CD4-positive, alpha-beta T cell treated with Interleukin-17A for 4 hours (primary cell): ENCODE results near the gene SEC24D.

Source experiments
- DNase-seq: peaks from one replicate; pipeline ENCODE4 v3.0.0-alpha.2; 2020; ENCODE audit warnings: mixed read lengths

SEC24D gene

DNA sequence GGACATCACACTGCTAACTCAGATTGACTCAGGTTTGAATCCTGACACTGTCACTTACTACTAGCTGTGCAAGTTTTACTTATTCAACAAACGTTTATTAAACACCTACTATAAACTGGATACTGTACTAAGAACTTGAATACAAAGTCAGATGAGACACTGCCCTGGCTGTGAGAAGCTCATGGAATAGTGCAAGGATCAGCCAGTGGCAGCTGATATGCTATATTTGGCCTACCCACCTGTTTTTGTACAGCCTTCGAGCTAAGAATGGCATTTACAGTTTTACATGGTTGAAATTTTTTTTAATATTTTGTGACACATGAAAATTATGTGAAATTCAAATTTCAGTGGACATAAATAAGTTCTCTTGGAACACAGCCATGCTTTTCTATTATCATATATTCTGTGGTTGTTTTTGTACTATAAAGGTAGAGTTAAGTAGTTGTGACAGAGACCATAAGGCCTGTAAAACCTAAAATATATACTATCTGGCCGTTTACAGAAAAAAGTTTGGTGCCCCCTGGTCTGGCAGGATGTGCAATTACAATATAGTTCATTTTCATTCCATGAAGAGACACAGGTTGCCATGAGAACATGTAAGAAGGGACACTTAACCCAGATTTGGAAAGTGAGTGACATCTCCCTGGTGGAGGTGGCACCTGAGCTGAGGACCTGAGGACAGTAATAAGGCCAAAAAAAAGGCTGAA is 3.4 kb upstream of the SEC24D start:
- no peak for DNase-seq

DNA sequence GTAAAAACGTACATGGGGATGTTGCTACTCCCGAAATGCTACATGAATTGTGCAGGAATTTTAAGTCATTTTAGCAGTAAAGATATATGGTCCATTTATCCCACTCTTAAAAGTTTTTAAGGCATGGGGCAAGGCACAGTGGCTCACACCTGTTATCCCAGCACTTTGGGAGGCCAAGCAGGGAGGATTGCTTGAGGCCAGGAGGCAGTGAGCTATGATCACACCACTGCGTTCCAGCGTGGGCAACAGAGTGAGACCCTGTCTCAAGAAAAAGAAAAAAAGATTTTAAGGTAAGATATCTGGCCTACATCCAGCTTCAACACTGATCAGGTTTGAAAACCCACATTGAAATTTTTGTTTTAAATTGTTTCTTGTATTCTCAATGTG is 1.2 kb upstream of the SEC24D start:
- DNase-seq = no peak

DNA sequence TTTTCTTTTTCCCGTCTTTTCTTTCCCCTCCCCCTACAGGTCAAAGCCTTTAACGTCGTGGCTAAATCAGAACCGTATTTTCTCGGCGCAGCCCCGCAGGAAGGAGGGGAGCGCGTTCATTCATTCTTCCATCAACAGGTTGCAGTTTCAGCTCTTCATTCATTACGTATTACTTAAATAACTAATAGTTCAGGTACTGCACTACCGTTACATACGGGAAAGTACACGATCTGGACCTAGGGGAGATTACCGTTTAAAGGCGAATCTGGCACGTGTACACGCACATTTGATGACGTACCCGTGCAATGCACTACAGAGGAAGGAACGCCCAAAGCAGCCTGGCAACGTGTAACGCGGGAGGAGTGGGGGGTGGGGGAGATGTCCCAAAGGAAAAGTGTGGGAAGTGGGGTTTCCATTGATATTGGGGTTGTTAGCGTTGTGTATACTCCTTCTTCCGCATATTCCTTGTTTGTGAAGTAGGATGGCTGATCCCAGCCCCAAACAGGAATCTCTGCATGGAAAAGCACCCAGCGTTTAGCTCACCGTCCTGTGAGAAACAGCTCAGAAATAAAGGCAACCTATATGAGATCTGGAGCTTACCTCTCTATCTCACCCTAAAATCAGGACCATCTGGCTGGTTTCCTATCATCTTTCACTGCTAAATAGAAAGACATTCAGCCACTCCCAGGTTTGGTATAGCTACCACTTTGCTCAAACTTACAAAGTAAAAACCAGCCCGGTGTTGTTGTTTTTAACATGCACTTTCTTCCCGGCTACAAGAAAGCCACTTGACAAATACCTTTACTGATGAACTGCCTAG is 585 bp upstream of the SEC24D start:
- DNase-seq = peak; percentile 53

DNA sequence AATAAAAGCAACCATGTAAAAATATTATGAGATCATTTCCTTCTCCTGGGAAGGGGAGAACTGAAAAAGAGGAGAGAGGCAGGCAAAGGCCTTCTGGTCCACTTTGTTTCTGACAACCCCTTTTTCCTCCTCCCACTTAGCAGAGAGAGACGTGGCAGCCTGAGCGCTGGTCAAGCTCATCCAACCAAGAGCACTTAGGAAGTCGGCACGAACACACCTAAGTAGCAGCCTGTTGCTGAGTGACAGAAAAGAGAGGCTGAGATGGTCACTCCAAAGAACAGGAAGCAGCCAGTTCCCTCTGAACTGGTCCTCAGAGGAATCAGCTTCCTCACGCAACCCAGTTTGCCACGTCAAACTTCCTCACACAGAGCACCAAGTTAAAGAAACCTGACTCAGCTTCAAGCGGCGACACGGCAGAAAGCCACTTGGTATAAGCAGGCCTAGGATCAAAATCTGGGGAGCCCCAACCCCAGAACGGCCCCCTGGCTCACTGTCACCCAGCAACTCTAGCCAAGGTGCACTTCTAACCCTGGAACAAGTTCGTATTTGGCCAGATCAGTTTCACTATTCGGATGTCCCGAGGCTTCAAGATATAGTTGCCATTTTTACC is 861 bp downstream of the SEC24D start:
- DNase-seq = peak; percentile 60

DNA sequence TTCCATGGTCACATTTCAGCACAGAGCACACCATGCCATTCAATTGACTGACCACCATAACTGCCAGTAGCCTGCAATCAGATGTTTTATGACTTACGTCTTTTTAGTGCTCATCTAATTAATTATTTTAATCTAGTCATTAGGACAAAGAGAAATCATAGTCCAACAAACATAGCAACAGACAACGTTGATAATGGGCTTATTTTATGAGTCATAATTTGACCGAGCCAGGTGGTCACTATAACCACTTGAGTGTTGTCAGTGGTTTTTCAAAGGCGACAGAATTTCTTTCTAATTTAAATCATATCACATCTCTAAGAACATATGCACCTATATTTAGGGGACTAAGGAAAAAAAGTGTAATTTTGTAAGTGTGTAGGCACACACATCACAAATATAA is 1.9 kb downstream of the SEC24D start:
- no peak for DNase-seq

DNA sequence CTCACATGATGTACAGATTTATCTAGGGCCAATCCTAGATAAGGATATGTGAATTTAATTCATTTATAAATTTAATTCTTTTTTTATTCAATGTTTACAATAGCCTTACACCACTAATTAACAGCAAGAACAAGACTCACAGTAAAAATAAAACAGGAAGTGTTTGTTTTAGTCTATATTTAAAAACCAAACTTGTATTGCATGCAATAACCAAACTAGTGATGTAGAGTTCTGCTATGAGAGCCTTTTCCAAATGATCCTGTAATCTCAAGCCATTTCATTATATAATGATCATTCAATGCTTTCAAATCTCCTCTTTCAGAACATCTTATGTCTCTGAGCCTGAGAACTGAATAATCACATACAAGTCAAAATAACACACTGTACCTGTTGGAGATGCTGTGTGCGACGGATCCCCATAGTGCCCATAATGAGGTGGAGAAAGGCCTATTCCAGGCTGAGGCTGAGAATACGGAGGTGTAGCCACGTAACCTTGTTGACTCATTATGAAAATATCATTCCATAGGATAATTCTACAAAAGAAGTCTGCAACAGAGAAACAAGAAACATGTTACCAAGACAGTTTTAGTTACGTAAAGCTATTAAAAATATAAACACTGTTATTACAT is 2.6 kb downstream of the SEC24D start:
- DNase-seq = no peak

DNA sequence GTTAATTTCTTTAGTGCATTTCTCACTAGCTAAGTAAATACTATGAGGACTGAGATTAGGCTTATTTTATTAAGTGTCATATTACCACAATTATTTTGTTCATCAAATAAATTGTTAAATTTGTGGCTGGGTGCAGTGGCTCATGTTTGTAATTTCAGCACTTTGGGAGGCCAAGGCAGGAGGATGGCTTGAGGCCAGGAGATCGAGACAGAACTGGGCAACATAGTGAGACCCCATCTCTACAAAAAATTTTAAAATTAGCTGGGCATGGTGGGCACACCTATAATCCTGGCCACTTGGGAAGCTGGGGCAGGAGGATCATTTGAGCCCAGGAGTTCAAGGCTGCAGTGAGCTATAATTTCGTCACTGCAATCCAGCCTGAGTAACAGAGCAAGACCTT is 6.8 kb downstream of the SEC24D start:
- no peak for DNase-seq

DNA sequence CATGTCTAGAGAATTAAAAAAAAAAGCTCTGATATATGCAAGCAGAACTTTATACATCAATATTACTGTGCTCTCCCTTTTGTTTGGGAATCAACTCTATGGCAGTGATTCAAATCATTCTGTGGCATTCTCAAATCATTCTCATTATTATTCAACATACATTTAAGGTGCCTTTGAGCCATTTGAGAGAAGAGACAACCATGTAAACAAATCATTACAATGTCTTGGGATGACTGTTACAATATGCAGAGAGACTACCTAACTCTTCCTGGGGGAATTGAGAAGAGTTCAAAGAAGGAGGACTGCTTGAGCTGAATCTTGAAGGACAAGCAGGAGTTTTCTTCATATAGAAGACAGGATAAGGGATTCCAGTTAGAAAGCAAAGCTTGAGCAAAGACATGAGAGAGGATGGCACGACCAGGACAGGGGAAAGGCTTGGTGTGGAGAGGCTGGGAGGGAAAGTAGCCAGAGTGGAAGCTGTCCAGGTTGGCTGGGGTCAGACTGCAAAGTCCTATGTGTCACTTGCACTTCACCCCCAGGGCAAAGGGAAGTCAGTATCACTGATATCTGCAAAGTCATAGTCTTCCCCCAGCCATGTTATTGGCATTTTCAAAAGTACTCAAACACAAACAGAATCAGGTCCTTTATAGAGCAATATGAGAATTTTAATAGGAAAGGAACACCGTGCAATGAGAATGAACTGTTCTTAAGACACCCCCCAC is 9.0 kb downstream of the SEC24D start:
- no peak for DNase-seq

DNA sequence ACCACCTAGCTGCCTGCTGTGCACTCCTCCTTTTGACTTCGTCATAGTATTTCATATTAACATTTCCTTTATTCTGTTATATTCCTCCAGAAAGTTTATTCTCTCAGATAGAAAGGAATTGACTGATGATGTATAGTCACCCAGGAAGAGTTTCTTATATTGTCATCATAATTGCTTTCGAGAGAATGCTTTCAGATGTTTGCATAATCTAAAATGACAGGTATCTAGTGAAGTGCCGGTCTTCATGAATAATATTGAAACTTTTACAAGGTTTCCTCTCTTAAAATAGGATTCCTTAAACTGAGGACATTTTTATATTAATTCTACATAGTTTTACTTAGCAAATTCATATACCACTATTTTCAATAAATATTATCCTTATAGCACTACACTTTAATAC is 10.1 kb downstream of the SEC24D start:
- DNase-seq = no peak

DNA sequence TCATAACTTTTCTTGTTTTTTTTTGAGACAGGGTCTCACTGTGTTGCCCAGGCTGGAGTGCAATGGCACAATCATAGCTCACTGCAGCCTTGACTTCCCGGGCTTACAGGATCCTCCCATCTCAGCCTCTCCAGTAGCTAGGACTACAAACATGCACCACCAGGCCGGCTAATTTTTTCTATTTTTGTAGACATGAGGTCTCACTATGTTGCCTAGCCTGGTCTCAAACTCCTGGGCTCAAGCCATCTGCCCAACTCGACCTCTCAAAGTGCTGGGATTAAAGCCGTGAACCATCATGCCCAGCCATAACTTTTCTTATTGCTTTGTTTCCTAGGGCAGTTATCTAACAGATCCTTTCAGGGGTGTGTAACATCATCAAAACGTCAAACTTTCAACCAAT is 11.8 kb downstream of the SEC24D start:
- DNase-seq = no peak

DNA sequence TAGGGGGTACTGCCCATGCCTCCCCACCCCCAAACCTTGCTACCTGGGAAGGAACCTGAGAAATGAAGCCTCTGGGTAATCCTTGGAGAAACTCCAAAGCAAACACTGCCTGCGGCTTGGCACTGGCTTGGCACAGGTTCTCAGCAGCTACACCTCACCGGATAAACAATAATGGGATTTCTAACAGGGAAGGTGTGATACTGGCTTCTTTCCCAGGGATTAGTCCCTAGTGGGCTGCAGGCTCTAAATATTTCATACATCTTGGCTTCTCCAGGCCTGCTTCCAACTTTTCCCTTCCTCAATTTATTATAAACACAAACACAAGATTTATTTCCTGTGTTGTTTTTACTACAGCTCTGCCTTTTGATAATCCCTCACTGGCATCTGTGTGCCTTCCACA is 12.5 kb downstream of the SEC24D start:
- no peak for DNase-seq

DNA sequence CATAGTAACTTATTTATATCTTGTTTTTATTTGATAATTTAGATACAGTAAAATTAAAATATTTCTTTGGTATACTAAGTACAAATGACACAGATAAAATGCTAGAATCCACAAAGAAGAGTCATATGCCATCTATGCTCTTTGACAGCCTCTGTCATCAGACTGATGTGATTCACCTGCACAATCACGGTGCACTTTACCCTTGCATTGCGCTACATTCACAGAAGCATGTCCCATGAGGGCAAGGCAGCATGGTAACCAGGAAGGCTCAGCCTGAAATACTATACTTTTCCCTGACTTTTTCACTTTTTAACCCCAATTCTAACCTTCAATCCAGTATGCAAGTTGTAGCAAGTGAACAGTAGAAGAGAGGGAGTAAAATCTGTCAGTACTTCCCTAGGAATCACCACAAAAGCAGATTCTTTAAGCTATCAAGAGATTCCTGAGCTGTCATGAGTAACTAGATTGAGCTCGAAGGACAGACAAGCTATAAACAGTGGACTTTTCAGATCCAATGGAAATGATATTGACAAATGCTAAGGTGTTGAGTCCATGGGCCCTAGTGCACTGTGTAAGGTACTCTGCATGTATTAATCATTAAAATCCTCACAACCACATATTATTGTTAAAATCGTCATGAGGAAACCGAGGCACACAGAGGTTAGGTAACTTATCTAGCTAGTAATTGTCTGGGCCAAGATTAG is 14.2 kb downstream of the SEC24D start:
- DNase-seq = no peak

DNA sequence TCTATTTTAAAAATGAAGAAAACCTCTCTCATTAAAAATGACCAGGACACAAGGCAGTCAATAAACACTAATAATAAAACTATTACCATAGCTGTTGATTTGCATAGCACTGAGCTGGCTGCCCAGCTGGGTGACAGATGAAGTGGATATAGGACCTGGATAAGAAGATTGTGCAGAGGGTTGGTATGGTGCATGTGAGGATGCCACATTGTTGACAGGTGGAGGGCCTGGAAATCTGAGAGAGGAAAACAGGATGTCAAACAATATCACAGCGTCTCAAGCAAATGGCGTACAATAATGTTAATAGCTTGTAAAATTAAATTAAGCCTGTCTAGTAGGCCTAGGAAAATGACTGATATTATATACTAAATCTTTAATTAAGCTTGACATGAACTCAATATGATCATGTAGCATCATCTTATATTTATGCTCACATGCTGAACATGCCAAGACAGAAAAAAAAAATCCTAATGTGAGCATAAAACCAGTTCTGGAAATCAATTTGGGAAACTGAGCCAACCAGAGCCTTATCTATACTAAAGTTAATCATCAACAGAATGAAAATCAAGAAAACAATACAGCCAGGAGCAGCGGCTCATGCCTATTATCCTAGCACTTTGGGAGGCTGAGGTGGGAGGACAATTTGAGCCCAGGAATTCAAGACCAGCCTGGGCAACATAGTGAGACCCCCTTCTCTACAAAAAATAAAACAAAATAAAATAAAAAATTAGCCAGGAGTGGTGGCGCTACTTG is 18.6 kb downstream of the SEC24D start:
- DNase-seq = no peak

DNA sequence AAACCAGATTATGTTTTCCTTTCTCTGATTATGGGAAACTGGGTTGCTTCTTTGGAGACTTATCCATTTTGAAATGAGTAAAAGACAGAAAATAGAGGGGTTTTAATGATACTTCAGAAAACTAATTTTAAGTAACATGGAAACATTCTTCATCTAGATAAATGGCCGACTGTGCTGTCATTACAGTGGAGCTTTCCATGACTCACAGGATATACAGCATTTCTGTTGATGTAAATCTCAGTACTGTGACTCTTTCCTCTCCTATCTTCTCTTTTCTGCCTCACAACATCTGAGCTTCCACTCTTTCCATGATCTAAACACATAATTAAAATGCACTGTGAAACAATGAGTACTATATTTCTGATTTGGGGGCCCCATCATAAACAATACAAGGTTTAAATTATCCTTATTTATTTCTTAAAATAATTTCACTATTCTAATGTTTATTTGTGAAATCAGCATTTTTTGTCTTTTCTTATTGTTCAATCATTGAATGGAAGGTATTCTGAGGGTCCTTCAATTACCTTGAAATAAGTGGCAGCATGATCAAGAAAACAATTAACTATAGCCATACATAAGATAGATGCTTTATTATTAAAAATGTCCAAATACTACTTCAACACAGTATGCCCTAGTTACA is 19.3 kb downstream of the SEC24D start:
- no peak for DNase-seq

DNA sequence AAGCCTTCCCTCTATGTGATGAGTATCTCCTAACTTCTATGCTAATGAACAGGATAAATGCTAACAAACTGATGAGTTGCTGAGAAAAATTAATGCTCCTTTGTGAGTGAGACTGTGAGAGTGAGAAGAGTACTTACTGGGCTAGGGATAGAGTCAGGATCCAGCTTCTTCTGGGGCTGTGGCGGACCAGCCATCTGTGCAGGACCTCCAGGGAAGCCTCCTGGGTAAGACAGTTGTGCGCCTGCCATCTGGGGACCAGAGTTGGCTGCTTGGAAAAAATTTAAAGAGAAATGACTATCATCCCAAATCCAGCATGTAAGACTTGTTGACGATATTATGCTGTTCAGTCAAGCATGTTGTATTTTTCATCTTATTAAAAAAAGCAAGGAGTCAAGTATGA is 21.0 kb downstream of the SEC24D start:
- DNase-seq = no peak

DNA sequence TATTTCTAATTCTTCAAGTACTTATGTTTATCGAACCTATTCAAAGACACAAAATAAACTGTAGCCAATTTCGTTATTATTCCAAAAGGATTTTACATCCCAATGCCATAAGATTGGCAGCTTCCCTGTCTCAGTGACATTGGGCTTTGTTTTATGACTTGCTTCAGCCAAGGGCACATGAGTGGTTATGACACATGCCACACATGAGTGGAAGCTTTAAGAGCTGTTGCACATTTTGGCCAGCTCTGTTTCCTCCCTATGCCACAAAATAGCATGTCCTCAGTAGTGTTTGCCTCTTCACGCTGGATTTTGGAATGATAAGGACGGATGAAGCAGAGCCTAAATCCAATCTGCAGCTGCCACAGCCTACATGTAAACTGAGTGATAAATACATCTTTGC is 21.9 kb downstream of the SEC24D start:
- no peak for DNase-seq

DNA sequence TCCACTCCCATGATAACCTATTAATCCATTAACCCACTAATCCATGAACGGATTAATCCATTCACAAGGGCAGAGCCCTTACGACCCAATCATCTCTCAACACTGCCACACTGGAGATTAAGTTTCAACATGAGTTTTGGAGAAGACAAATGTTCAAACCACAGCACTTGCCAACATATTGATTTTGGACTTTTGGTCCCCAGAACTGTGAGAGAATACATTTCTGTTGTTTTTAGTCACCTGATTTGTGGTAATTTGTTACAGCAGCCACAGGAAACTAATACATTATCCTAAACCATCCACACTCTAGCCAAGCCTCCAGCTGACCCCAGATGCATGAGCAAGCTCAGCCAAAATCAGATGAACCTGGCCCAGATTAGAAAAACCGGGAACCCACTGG is 22.4 kb downstream of the SEC24D start:
- no peak for DNase-seq

DNA sequence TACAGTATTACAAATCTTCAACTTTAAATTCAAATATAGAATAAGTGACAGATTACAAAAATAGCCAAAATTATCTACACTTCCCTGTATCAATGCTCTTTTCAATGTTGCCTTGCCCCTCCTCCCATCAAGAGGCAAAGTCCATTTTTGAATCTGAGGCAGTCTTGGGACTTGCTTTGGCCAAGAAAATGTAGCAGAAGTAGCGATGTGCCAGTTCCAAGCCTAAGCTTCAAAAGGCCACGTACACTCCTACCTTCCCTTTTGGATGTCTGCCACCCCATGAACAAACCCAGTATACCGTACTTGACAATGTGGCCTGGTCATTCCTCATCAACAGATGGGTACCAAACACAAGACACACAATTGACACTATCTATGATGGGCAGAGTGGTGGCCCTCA is 24.1 kb downstream of the SEC24D start:
- DNase-seq = no peak

DNA sequence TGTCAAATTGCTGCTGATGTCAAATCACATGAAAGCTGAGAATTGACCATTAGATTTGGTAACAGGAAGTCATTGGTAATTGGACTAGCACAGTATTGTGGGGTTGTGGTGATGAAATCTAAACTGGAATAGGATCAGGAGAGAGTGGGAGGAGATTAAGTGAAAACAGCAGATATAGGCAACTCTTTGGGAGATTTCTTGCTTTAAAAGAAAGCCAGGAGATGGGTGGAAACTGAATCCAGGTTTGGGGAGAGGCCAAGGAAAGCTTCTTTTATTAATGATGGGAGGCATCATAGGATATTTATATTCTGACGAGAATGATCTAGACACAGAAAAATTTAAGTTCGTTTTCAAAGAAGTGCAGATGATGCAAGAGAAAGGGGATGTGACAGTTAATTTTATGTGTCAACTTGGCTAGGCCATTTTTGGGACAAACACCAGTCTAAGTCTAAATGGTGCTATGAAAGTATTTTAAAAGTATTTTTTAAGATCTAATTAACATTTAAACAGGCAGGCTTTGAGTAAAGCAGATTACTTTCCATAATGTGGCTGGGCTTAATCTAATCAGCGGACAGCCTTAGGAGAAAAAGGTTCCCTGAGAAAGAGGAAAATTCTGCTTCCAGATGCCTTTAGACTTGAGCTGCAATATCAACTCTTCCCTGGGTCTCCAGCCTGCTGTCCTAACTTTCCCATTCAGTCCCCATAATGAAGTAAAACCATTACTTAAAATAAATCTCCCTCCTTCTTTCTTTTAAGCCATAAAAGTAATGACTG is 24.7 kb downstream of the SEC24D start:
- no peak for DNase-seq

DNA sequence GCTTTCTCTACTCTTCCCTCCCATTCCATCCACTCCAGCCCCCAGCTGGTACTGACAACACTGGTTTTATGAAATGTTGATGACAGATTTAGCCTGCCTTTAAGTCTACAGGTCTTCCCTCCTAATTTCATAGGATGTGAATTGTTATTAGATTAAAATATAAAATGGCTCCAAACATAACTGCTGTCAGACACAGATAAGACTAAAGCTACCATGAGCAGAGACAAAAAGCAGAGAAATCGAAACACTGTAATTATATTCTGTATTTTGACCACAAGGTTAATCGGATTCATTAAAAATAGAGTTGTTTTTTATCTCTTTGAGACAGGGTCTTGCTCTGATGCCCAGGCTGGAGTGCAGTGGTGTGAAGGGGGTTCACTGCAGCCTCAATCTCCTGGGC is 28.3 kb downstream of the SEC24D start:
- no peak for DNase-seq
